Measurements from ENCODE around the gene WWTR1.

The WWTR1 gene

GRCh38 chr3:149494022-149494758 lies 163.6 kb downstream of the WWTR1 start:
- Histone ChIP-seq H3K4me1 (ENCODE audit: control insufficient read depth, insufficient read depth, low read length) (no peaks in the 10 kb centered on the region), H3K9me3 (ENCODE audit: control insufficient read depth, insufficient read depth, low read length) (no peaks in the 10 kb centered on the region), H3K27me3 (ENCODE audit: control insufficient read depth, insufficient read depth, low read length) (no peaks in the 10 kb centered on the region), H3K4me3 (ENCODE audit: low read depth, low read length) (no peak overlapping the region), H3K36me3 (ENCODE audit: control insufficient read depth, insufficient read depth, low read length) (no peaks in the 10 kb centered on the region), H3K9ac (ENCODE audit: low read depth, low read length) (no peak overlapping the region)

GRCh38 chr3:149493315-149494021 lies 164.4 kb downstream of the WWTR1 start:
- no peak overlapping the region for H3K4me3 ChIP-seq (ENCODE audit: low read depth, low read length)
- H3K9me3 ChIP-seq (ENCODE audit: control insufficient read depth, insufficient read depth, low read length): no peaks in the 10 kb centered on the region
- no peaks in the 10 kb centered on the region for H3K4me1 ChIP-seq (ENCODE audit: control insufficient read depth, insufficient read depth, low read length)
- H3K27me3 ChIP-seq (ENCODE audit: control insufficient read depth, insufficient read depth, low read length): no peaks in the 10 kb centered on the region
- H3K36me3 ChIP-seq (ENCODE audit: control insufficient read depth, insufficient read depth, low read length): no peaks in the 10 kb centered on the region
- no peak overlapping the region for H3K9ac ChIP-seq (ENCODE audit: low read depth, low read length)

- Histone ChIP-seq H3K4me3 (ENCODE audit: low read depth, low read length) (no peak overlapping the region), H3K27me3 (ENCODE audit: control insufficient read depth, insufficient read depth, low read length) (no peaks in the 10 kb centered on the region), H3K36me3 (ENCODE audit: control insufficient read depth, insufficient read depth, low read length) (no peaks in the 10 kb centered on the region), H3K9ac (ENCODE audit: low read depth, low read length) (no peak overlapping the region), H3K4me1 (ENCODE audit: control insufficient read depth, insufficient read depth, low read length) (no peaks in the 10 kb centered on the region), H3K9me3 (ENCODE audit: control insufficient read depth, insufficient read depth, low read length) (no peaks in the 10 kb centered on the region)
These were observed 167.4 kb downstream of the WWTR1 start for GRCh38 chr3:149490260-149490971.

GRCh38 chr3:149489060-149489690 lies 168.7 kb downstream of the WWTR1 start:
- Histone ChIP-seq H3K36me3 (ENCODE audit: control insufficient read depth, insufficient read depth, low read length) (no peaks in the 10 kb centered on the region), H3K4me3 (ENCODE audit: low read depth, low read length) (no peak overlapping the region), H3K4me1 (ENCODE audit: control insufficient read depth, insufficient read depth, low read length) (no peaks in the 10 kb centered on the region), H3K27me3 (ENCODE audit: control insufficient read depth, insufficient read depth, low read length) (no peaks in the 10 kb centered on the region), H3K9me3 (ENCODE audit: control insufficient read depth, insufficient read depth, low read length) (no peaks in the 10 kb centered on the region), H3K9ac (ENCODE audit: low read depth, low read length) (no peak overlapping the region)

- H3K36me3 ChIP-seq (ENCODE audit: control insufficient read depth, insufficient read depth, low read length): no peaks in the 10 kb centered on the region
These were observed 170.1 kb downstream of the WWTR1 start for GRCh38 chr3:149487598-149488197.

GRCh38 chr3:149486726-149487125 lies 171.1 kb downstream of the WWTR1 start:
- no peak overlapping the region for H3K4me3 ChIP-seq (ENCODE audit: low read depth, low read length)
- H3K4me1 ChIP-seq (ENCODE audit: control insufficient read depth, insufficient read depth, low read length): no peaks in the 10 kb centered on the region
- no peaks in the 10 kb centered on the region for H3K27me3 ChIP-seq (ENCODE audit: control insufficient read depth, insufficient read depth, low read length)
- H3K9ac ChIP-seq (ENCODE audit: low read depth, low read length): no peak overlapping the region
- no peaks in the 10 kb centered on the region for H3K36me3 ChIP-seq (ENCODE audit: control insufficient read depth, insufficient read depth, low read length)
- no peaks in the 10 kb centered on the region for H3K9me3 ChIP-seq (ENCODE audit: control insufficient read depth, insufficient read depth, low read length)

More at GRCh38 chr3:149487598-149488197, 170.1 kb downstream of the WWTR1 start:
- H3K27me3 ChIP-seq (ENCODE audit: control insufficient read depth, insufficient read depth, low read length): no peaks in the 10 kb centered on the region
- no peaks in the 10 kb centered on the region for H3K9me3 ChIP-seq (ENCODE audit: control insufficient read depth, insufficient read depth, low read length)
- H3K4me3 ChIP-seq (ENCODE audit: low read depth, low read length): no peak overlapping the region
- H3K9ac ChIP-seq (ENCODE audit: low read depth, low read length): no peak overlapping the region
- no peaks in the 10 kb centered on the region for H3K4me1 ChIP-seq (ENCODE audit: control insufficient read depth, insufficient read depth, low read length)

- Histone ChIP-seq H3K27me3 (ENCODE audit: control insufficient read depth, insufficient read depth, low read length) (no peaks in the 10 kb centered on the region), H3K36me3 (ENCODE audit: control insufficient read depth, insufficient read depth, low read length) (no peaks in the 10 kb centered on the region), H3K9ac (ENCODE audit: low read depth, low read length) (no peak overlapping the region), H3K4me3 (ENCODE audit: low read depth, low read length) (no peak overlapping the region), H3K9me3 (ENCODE audit: control insufficient read depth, insufficient read depth, low read length) (no peaks in the 10 kb centered on the region), H3K4me1 (ENCODE audit: control insufficient read depth, insufficient read depth, low read length) (peaks cover 6% of the 10 kb centered on the region)
These were observed 176.3 kb downstream of the WWTR1 start for GRCh38 chr3:149481491-149481890.

GRCh38 chr3:149481056-149481455 lies 176.8 kb downstream of the WWTR1 start:
- Histone ChIP-seq H3K4me1 (ENCODE audit: control insufficient read depth, insufficient read depth, low read length) (peaks cover 6% of the 10 kb centered on the region), H3K36me3 (ENCODE audit: control insufficient read depth, insufficient read depth, low read length) (no peaks in the 10 kb centered on the region), H3K9ac (ENCODE audit: low read depth, low read length) (no peak overlapping the region), H3K27me3 (ENCODE audit: control insufficient read depth, insufficient read depth, low read length) (no peaks in the 10 kb centered on the region), H3K4me3 (ENCODE audit: low read depth, low read length) (no peak overlapping the region), H3K9me3 (ENCODE audit: control insufficient read depth, insufficient read depth, low read length) (no peaks in the 10 kb centered on the region)

- no peaks in the 10 kb centered on the region for H3K9me3 ChIP-seq (ENCODE audit: control insufficient read depth, insufficient read depth, low read length)
- H3K27me3 ChIP-seq (ENCODE audit: control insufficient read depth, insufficient read depth, low read length): no peaks in the 10 kb centered on the region
- peaks cover 6% of the 10 kb centered on the region for H3K4me1 ChIP-seq (ENCODE audit: control insufficient read depth, insufficient read depth, low read length)
- H3K36me3 ChIP-seq (ENCODE audit: control insufficient read depth, insufficient read depth, low read length): no peaks in the 10 kb centered on the region
- no peak overlapping the region for H3K9ac ChIP-seq (ENCODE audit: low read depth, low read length)
- H3K4me3 ChIP-seq (ENCODE audit: low read depth, low read length): no peak overlapping the region
These were observed 177.4 kb downstream of the WWTR1 start for GRCh38 chr3:149480326-149481017.

- Histone ChIP-seq H3K4me1 (ENCODE audit: control insufficient read depth, insufficient read depth, low read length) (peaks cover 6% of the 10 kb centered on the region), H3K9ac (ENCODE audit: low read depth, low read length) (no peak overlapping the region), H3K4me3 (ENCODE audit: low read depth, low read length) (no peak overlapping the region), H3K27me3 (ENCODE audit: control insufficient read depth, insufficient read depth, low read length) (no peaks in the 10 kb centered on the region), H3K36me3 (ENCODE audit: control insufficient read depth, insufficient read depth, low read length) (no peaks in the 10 kb centered on the region), H3K9me3 (ENCODE audit: control insufficient read depth, insufficient read depth, low read length) (no peaks in the 10 kb centered on the region)
These were observed 178.1 kb downstream of the WWTR1 start for GRCh38 chr3:149479621-149480325.

Measured in iPS-15b (cell line).